Panc1 (cell line): ENCODE measurements around the gene KCNJ9.

Experiments used
- POLR2AphosphoS5 ChIP-seq: IDR thresholded peaks from 2 replicates; pipeline ENCODE4 v1.6.1; 2012; ENCODE audit warnings: mild to moderate bottlenecking, low read depth, low read length, moderate library complexity
- REST ChIP-seq, 2 experiments: IDR thresholded peaks; 2 replicates each; pipeline ENCODE4 v1.6.1; 2011 to 2012; ENCODE audit warnings: low read depth in 2 of 2, control low read depth in 1 of 2, low read length in 1 of 2, mild to moderate bottlenecking in 1 of 2, moderate library complexity in 1 of 2; ENCODE audit not compliant: insufficient read depth in 1 of 2
- TF ChIP-seq, protein P1 (sequence below): fragments of 450-650 bp; IDR thresholded peaks from 2 replicates; pipeline ENCODE4 v1.5.1; 2017; ENCODE audit warnings: mild to moderate bottlenecking

DNA sequence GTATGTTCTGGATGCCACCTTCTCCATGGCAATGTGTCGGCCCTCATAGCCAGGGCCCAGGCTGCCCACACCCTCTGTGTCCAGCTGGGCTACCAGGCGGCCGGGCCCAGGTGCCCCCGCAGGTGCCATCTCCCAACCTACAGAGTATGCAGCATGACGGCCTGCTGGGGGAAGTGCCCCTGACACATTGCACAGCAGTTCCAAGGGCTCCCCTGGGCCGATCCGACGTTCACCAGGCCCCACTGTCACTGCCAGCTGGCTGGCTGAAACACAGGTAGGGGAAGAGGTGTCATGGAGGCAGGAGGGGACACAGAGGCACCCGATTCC, 11.7 kb downstream of the KCNJ9 start:
- TF ChIP-seq, protein P1, sequence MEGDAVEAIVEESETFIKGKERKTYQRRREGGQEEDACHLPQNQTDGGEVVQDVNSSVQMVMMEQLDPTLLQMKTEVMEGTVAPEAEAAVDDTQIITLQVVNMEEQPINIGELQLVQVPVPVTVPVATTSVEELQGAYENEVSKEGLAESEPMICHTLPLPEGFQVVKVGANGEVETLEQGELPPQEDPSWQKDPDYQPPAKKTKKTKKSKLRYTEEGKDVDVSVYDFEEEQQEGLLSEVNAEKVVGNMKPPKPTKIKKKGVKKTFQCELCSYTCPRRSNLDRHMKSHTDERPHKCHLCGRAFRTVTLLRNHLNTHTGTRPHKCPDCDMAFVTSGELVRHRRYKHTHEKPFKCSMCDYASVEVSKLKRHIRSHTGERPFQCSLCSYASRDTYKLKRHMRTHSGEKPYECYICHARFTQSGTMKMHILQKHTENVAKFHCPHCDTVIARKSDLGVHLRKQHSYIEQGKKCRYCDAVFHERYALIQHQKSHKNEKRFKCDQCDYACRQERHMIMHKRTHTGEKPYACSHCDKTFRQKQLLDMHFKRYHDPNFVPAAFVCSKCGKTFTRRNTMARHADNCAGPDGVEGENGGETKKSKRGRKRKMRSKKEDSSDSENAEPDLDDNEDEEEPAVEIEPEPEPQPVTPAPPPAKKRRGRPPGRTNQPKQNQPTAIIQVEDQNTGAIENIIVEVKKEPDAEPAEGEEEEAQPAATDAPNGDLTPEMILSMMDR = no peak
- TF ChIP-seq POLR2AphosphoS5 = no peak
- TF ChIP-seq REST (IDR thresholded peaks at IDR 0.05; ENCODE audit: insufficient read depth in 1 of 2, low read depth in 2 of 2, low read length in 1 of 2) = no peak
